A673 (cell line): Measurements from ENCODE around the gene C19orf47. TPM values are rescaled to one million over a fixed set of nuclear protein-coding genes. Genes with fewer than 3 reads are reported as not detected.
"Not testable (repeated sequence)": the region's sequence is repeated elsewhere in the genome, so short reads cannot be mapped to it uniquely, and the experiment has no call there.

ENCODE experiments used
- BruUV-seq: library from RNA; stranded (reverse); fragments of 400-500 nt; replicated peaks from 2 replicates; lab custom pipeline; 2021; lab: Mats Ljungman, UMichigan
- CTCF ChIA-PET: fragments of 300-600 bp; sonication (Branson Sonifier 250); formaldehyde crosslinking; loops from one replicate; lab custom pipeline; 2022; ENCODE audit warnings: antibody characterized with exemption; lab: Charles Lee
- POLR2A ChIA-PET: fragments of 300-600 bp; sonication (Branson Sonifier 250); formaldehyde crosslinking; loops from one replicate; lab custom pipeline; 2022; ENCODE audit warnings: antibody characterized with exemption; ENCODE audit not compliant: low non-redundant PET; lab: Charles Lee
- DNase-seq: peaks from one replicate; pipeline ENCODE4 v3.0.0-alpha.2; 2015; ENCODE audit warnings: low spot score
- H3K27ac ChIP-seq: fragments of 200-600 bp; sonication (generic); 2 replicates; pipeline ENCODE4 v1.5.1; 2016; ENCODE audit warnings: mixed run types, low read depth, mild to moderate bottlenecking, mixed read lengths, antibody characterized with exemption, low read length; ENCODE audit not compliant: poor library complexity, severe bottlenecking
- H3K27me3 ChIP-seq: fragments of 200-600 bp; sonication (generic); replicated peaks from 2 replicates; pipeline ENCODE4 v1.6.1; 2017; ENCODE audit warnings: mixed run types, low read depth, mild to moderate bottlenecking, mixed read lengths, antibody characterized with exemption, low read length; ENCODE audit not compliant: insufficient read depth, poor library complexity
- H3K36me3 ChIP-seq: fragments of 200-600 bp; sonication (generic); 2 replicates; pipeline ENCODE4 v1.6.1; 2016; ENCODE audit warnings: mixed run types, mild to moderate bottlenecking, mixed read lengths, antibody characterized with exemption, low read length; ENCODE audit not compliant: insufficient read depth, poor library complexity, severe bottlenecking
- H3K4me1 ChIP-seq: fragments of 200-600 bp; sonication (generic); 2 replicates; pipeline ENCODE4 v1.6.1; 2017; ENCODE audit warnings: mixed run types, mild to moderate bottlenecking, mixed read lengths, antibody characterized with exemption, low read length; ENCODE audit not compliant: insufficient read depth, poor library complexity, severe bottlenecking
- H3K4me3 ChIP-seq: fragments of 200-600 bp; sonication (generic); 2 replicates; pipeline ENCODE4 v1.5.1; 2016; ENCODE audit warnings: low read depth, mixed run types, mild to moderate bottlenecking, mixed read lengths, low read length; ENCODE audit not compliant: poor library complexity, severe bottlenecking
- H3K9me3 ChIP-seq: fragments of 200-600 bp; sonication (generic); 2 replicates; pipeline ENCODE4 v1.6.1; 2016; ENCODE audit warnings: mixed run types, low read depth, mild to moderate bottlenecking, mixed read lengths, antibody characterized with exemption, low read length; ENCODE audit not compliant: poor library complexity, severe bottlenecking
- CTCF ChIP-seq: fragments of 300-800, 200-600 bp; sonication (generic); conservative IDR thresholded peaks from 2 replicates; pipeline ENCODE4 v1.5.1; 2017; ENCODE audit warnings: low read depth, mild to moderate bottlenecking, antibody characterized with exemption, low read length, moderate library complexity, mixed read lengths
- EZH2 ChIP-seq: fragments of 200-600 bp; sonication (generic); IDR thresholded peaks from 2 replicates; pipeline ENCODE4 v1.6.1; 2017; ENCODE audit warnings: borderline replicate concordance, low read depth, mild to moderate bottlenecking, mixed read lengths, antibody characterized with exemption, low read length; ENCODE audit not compliant: poor library complexity, severe bottlenecking
- intact Hi-C: fragments of 100-400 bp; cut with micrococcal nuclease; formaldehyde crosslinking; loops from one replicate; pipeline ENCODE4 v1.10.0; 2022; ENCODE audit not compliant: unreplicated experiment
- total RNA-seq: library from RNA; stranded (reverse); gene quantifications from 2 replicates; pipeline ENCODE4 v1.2.3, GENCODE V29; 2021

The C19orf47 gene
- total RNA-seq, 1 experiment from 2014 or later = 26.5 TPM

GRCh38 chr19:40335855-40336600, 12.2 kb downstream of the C19orf47 start:
- no peaks in the 10 kb centered on the region for H3K4me1 ChIP-seq
- no peak overlapping the region for H3K4me3 ChIP-seq
- H3K27me3 ChIP-seq = no peaks in the 10 kb centered on the region
- TF ChIP-seq EZH2 (no peak), CTCF (no peak)
- H3K9me3 ChIP-seq = no peaks in the 10 kb centered on the region
- H3K36me3 ChIP-seq = peaks cover 26% of the 10 kb centered on the region
- POLR2A ChIA-PET = no interaction called here
- no TSS peak for BruUV-seq
- intact Hi-C loops = no loop called here
- no peak for DNase-seq
- CTCF ChIA-PET = no interaction called here
- H3K27ac ChIP-seq = no peak overlapping the region

- TF ChIP-seq EZH2 = no peak
- no peak overlapping the region for H3K4me3 ChIP-seq
- DNase-seq = no peak
- no peak overlapping the region for H3K27ac ChIP-seq
- no peaks in the 10 kb centered on the region for H3K27me3 ChIP-seq
- H3K4me1 ChIP-seq = no peaks in the 10 kb centered on the region
- no peaks in the 10 kb centered on the region for H3K9me3 ChIP-seq
- ChIA-PET POLR2A (no interaction called here), CTCF (no interaction called here)
- BruUV-seq = no TSS peak
- intact Hi-C loops = no loop called here
- H3K36me3 ChIP-seq = peaks cover 29% of the 10 kb centered on the region
Observed at GRCh38 chr19:40335101-40335500, 13.1 kb downstream of the C19orf47 start.

GRCh38 chr19:40333083-40333482, 15.1 kb downstream of the C19orf47 start:
- intact Hi-C loops, H3K4me3 ChIP-seq, H3K27me3 ChIP-seq, H3K9me3 ChIP-seq, CTCF ChIA-PET, BruUV-seq, H3K4me1 ChIP-seq, DNase-seq, POLR2A ChIA-PET, H3K27ac ChIP-seq: not testable (repeated sequence)
- H3K36me3 ChIP-seq = peaks cover 33% of the 10 kb centered on the region

- Histone ChIP-seq H3K9me3 (no peaks in the 10 kb centered on the region), H3K4me3 (no peak overlapping the region), H3K27me3 (no peaks in the 10 kb centered on the region), H3K36me3 (peaks cover 37% of the 10 kb centered on the region), H3K4me1 (no peaks in the 10 kb centered on the region), H3K27ac (no peak overlapping the region)
- no peak for TF ChIP-seq EZH2
- no peak for TF ChIP-seq CTCF
- ChIA-PET POLR2A (no interaction called here), CTCF (no interaction called here)
- intact Hi-C loops = no loop called here
- no TSS peak for BruUV-seq
- DNase-seq = no peak
Observed at GRCh38 chr19:40332669-40333068, 15.5 kb downstream of the C19orf47 start.
